Upper lobe of left lung (tissue), 6 donors: ENCODE data around the gene LRRC8E. TPM values are rescaled to one million over a fixed set of nuclear protein-coding genes. Genes with fewer than 3 reads are reported as not detected.

ENCODE experiments used
- ATAC-seq, 2 donors: fragments of 200-7000 bp; cut with Tn5 transposase; one replicate each; pipeline ENCODE4 v1.9.1; 2022; ENCODE audit warnings: mild to moderate bottlenecking in 2 of 2, moderate library complexity in 2 of 2; ENCODE audit not compliant: low FRiP score in 2 of 2
- DNase-seq, 2 donors: peaks; one replicate each; pipeline ENCODE4 v3.0.0-alpha.2; 2019 to 2020
- H3K27ac ChIP-seq, 4 donors: fragments of 200-600 bp; sonication (generic); one replicate each; pipeline ENCODE4 v1.5.1; 2016 to 2019
- H3K27me3 ChIP-seq, 4 donors: fragments of 200-600 bp; sonication (generic); one replicate each; pipeline ENCODE4 v1.5.1; 2017 to 2019
- H3K36me3 ChIP-seq, 4 donors: fragments of 200-600 bp; sonication (generic); one replicate each; pipeline ENCODE4 v1.5.1; 2016 to 2019
- H3K4me1 ChIP-seq, 4 donors: fragments of 200-600 bp; sonication (generic); one replicate each; pipeline ENCODE4 v1.5.1; 2018 to 2019
- H3K4me3 ChIP-seq, 4 donors: fragments of 200-600 bp; sonication (generic); one replicate each; pipeline ENCODE4 v1.5.1; 2017 to 2019; ENCODE audit warnings: mild to moderate bottlenecking in 2 of 4, moderate library complexity in 1 of 4
- H3K9me3 ChIP-seq, 4 donors: fragments of 200-600 bp; sonication (generic); one replicate each; pipeline ENCODE4 v1.5.1; 2018 to 2019
- CTCF ChIP-seq, 6 experiments: fragments of 450-650 bp in 4 of 6; fragments of 200-600 bp in 2 of 6; sonication (generic) in 2 of 6; IDR thresholded peaks; one replicate each; pipeline ENCODE4 v1.5.1; 2016 to 2019; ENCODE audit warnings: antibody characterized with exemption in 6 of 6
- EP300 ChIP-seq, 4 donors: sonication (generic); formaldehyde crosslinking; IDR thresholded peaks; one replicate each; pipeline ENCODE4 v1.5.1; 2017; ENCODE audit warnings: antibody characterized with exemption in 4 of 4, control low read depth in 2 of 4
- POLR2A ChIP-seq, 4 donors: fragments of 450-650 bp; IDR thresholded peaks; one replicate each; pipeline ENCODE4 v1.5.1; 2016 to 2017; ENCODE audit warnings: antibody characterized with exemption in 4 of 4, mild to moderate bottlenecking in 2 of 4
- POLR2AphosphoS5 ChIP-seq, 2 donors: sonication (generic); formaldehyde crosslinking; IDR thresholded peaks; one replicate each; pipeline ENCODE4 v1.5.1; 2017; ENCODE audit warnings: antibody characterized with exemption in 2 of 2
- WGBS, 2 donors: methylation state at CpG; one replicate each; pipeline ENCODE4 v1.1.5; 2017 to 2018; 5-methylcytosine and 5-hydroxymethylcytosine counted together
- total RNA-seq, 6 donors: library from RNA; depleted of rRNA in 4 of 6; stranded (reverse); fragments of >200 nt in 4 of 6; gene quantifications; one replicate each; pipeline versions ENCODE4 v1.1.0 to v1.2.1, GENCODE V29; 2016 to 2021
- donor health status: DM: no; HTN: no; CAD: no; lungs with moderate emphysema.
- donor health status: DM: no; HTN: yes; CAD: no; lungs with severe emphysema.

Gene LRRC8E
- total RNA-seq, 6 donors from 2014 or later: 1.0 to 11.7 (median 6.9) TPM

DNA sequence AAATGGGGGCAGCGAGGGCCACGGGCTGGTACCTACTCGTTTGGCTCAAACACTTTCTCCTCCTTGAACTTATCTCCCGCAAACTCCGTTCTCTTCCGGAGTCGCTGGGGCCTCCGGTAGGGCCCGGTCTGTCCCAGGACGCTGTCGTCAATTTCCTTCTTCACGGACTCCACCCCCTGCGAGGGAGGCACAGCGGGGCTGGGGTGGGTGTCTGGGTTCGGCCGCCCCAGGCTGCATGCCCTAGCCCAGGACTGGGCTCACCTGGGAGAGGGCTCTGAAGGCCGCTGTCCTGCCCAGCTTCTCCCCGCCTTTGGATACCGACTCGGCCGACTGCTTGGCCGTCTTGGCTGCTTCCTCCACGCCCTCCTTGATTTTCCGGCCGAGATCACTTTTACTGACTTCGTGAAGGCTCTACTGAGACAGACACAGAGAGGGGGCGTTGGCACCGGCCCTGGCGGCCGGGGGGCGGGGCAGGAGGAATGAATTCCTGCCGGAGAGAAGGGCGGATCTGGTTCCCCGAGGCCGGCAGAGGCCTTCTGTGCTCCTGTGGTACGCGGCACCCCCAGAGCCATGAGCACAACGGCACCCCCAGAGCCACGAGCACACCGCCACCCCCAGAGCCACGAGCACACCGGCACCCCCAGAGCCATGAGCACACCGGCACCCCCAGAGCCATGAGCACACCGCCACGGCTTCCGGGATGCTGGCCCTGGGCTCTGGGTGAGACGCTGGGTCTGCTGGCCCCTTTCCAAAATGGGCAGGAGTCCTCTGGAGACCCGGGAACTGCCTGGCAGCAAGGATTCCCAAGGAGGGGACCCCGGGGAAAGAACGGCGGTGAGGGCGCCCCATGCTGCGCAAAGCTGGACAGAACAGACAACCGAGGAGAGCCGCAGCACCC lies 45.8 kb downstream of the LRRC8E start:
- peak in 1 of 2 donors; percentile 83 for DNase-seq

GRCh38 chr19:7934766-7935165 lies 46.5 kb downstream of the LRRC8E start:
- peaks cover 32 to 97% (median 76%) of the 10 kb centered on the region in 4 donors for H3K36me3 ChIP-seq
- DNase-seq: no peak
- H3K27me3 ChIP-seq: no peaks in the 10 kb centered on the region
- 93 to 95% methylated on average over 17 to 21 of the region's 21 CpGs for WGBS, 2 donors
- no peak for TF ChIP-seq EP300 (IDR thresholded peaks at IDR 0.05)
- no peak for TF ChIP-seq POLR2AphosphoS5 (IDR thresholded peaks at IDR 0.05)
- no peak for TF ChIP-seq POLR2A (IDR thresholded peaks at IDR 0.05)
- H3K9me3 ChIP-seq: no peaks in the 10 kb centered on the region
- no peak overlapping the region for H3K27ac ChIP-seq
- H3K4me3 ChIP-seq: no peak overlapping the region
- peaks cover 0 to 5% (median 2%) of the 10 kb centered on the region in 4 donors for H3K4me1 ChIP-seq
- no peak for ATAC-seq

More for the DNA sequence above, 45.8 kb downstream of the LRRC8E start:
- H3K27ac ChIP-seq: no peak overlapping the region
- H3K27me3 ChIP-seq: no peaks in the 10 kb centered on the region
- no peak overlapping the region for H3K4me3 ChIP-seq
- TF ChIP-seq POLR2AphosphoS5 (IDR thresholded peaks at IDR 0.05) (no peak), POLR2A (IDR thresholded peaks at IDR 0.05) (no peak), EP300 (IDR thresholded peaks at IDR 0.05) (no peak), CTCF (IDR thresholded peaks at IDR 0.05) (no peak)
- 93 to 95% methylated on average over 46 to 53 of the region's 55 CpGs for WGBS, 2 donors
- H3K9me3 ChIP-seq: no peaks in the 10 kb centered on the region
- H3K36me3 ChIP-seq: peaks cover 32 to 90% (median 75%) of the 10 kb centered on the region in 4 donors
- no peak for ATAC-seq
- peaks cover 0 to 8% (median 2%) of the 10 kb centered on the region in 4 donors for H3K4me1 ChIP-seq

- 93 to 97% methylated on average over 11 to 12 of the region's 13 CpGs for WGBS, 2 donors
- Histone ChIP-seq H3K27ac (no peak overlapping the region), H3K27me3 (no peaks in the 10 kb centered on the region), H3K9me3 (no peaks in the 10 kb centered on the region), H3K4me3 (no peak overlapping the region), H3K36me3 (peaks cover 8 to 53% (median 34%) of the 10 kb centered on the region in 4 donors), H3K4me1 (peaks cover 8 to 29% (median 13%) of the 10 kb centered on the region in 4 donors)
- DNase-seq (peak in 1 of 2 donors; percentile 69), ATAC-seq (no peak)
- TF ChIP-seq EP300 (IDR thresholded peaks at IDR 0.05) (no peak), POLR2AphosphoS5 (IDR thresholded peaks at IDR 0.05) (no peak), CTCF (IDR thresholded peaks at IDR 0.05) (no peak), POLR2A (IDR thresholded peaks at IDR 0.05) (no peak)
These were observed 52.5 kb downstream of the LRRC8E start for GRCh38 chr19:7940841-7941240.

- Histone ChIP-seq H3K9me3 (no peaks in the 10 kb centered on the region), H3K4me1 (peaks cover 8 to 29% (median 13%) of the 10 kb centered on the region in 4 donors), H3K27ac (no peak overlapping the region), H3K36me3 (peaks cover 5 to 41% (median 23%) of the 10 kb centered on the region in 4 donors), H3K27me3 (no peaks in the 10 kb centered on the region), H3K4me3 (peak overlapping the region in 2 of 4 donors; percentile 76 to 81)
- no peak for TF ChIP-seq EP300 (IDR thresholded peaks at IDR 0.05)
- no peak for TF ChIP-seq POLR2AphosphoS5 (IDR thresholded peaks at IDR 0.05)
- no peak for TF ChIP-seq POLR2A (IDR thresholded peaks at IDR 0.05)
- no peak for TF ChIP-seq CTCF (IDR thresholded peaks at IDR 0.05)
- ATAC-seq: no peak
- DNase-seq: no peak
- WGBS, 2 donors: 88 to 91% methylated on average over 19 of the region's 19 CpGs
These were observed 53.7 kb downstream of the LRRC8E start for GRCh38 chr19:7941895-7942596.

GRCh38 chr19:7942981-7943443 lies 54.7 kb downstream of the LRRC8E start:
- Histone ChIP-seq H3K4me3 (peak overlapping the region; percentile 66 to 81 (median 78)), H3K9me3 (no peaks in the 10 kb centered on the region), H3K27ac (peak overlapping the region; percentile 92 to 96 (median 95)), H3K4me1 (peaks cover 8 to 29% (median 13%) of the 10 kb centered on the region in 4 donors), H3K27me3 (no peaks in the 10 kb centered on the region), H3K36me3 (peaks cover 5 to 31% (median 14%) of the 10 kb centered on the region in 4 donors)
- ATAC-seq (peak; percentile 4 to 42), DNase-seq (no peak)
- TF ChIP-seq EP300 (IDR thresholded peaks at IDR 0.05): no peak
- no peak for TF ChIP-seq POLR2A (IDR thresholded peaks at IDR 0.05)
- TF ChIP-seq CTCF (IDR thresholded peaks at IDR 0.05): no peak
- TF ChIP-seq POLR2AphosphoS5 (IDR thresholded peaks at IDR 0.05): no peak
- WGBS, 2 donors: 4 to 5% methylated on average over 32 to 33 of the region's 33 CpGs
